ENCODE measurements around the gene STXBP6. TPM values are rescaled to one million over a fixed set of nuclear protein-coding genes. Genes with fewer than 3 reads are reported as not detected.

The STXBP6 gene
- total and polyA plus RNA-seq, 2 of the 13 experiments (the other 11 are each of a cell fraction or from before 2014, with no cell fraction given) = 35.3 to 42.8 TPM

DNA sequence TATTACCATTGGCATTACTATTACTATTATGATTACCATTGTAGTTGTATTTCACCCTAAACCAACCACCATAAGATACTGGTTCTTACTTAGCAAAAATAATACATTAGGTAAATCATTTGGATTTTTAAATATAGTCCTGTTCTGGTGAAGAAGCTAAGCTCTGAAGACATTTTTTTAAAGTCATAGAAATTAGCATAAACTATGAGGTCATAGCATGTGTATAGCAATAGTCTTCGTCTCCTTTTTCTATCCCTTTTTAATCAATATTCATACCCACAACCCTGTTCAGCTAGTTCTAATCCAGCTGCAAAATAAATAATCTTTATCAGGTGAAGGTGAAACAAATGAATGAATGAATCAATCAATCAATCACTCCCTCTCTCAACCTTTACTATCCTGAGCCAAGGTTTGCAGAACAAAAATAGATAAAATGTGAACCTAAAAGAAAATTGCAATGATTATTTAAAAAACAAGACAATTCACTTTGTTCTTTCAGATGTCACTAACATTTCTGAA, 134.5 kb downstream of the STXBP6 start (continued):
- TF ChIP-seq, protein P1, sequence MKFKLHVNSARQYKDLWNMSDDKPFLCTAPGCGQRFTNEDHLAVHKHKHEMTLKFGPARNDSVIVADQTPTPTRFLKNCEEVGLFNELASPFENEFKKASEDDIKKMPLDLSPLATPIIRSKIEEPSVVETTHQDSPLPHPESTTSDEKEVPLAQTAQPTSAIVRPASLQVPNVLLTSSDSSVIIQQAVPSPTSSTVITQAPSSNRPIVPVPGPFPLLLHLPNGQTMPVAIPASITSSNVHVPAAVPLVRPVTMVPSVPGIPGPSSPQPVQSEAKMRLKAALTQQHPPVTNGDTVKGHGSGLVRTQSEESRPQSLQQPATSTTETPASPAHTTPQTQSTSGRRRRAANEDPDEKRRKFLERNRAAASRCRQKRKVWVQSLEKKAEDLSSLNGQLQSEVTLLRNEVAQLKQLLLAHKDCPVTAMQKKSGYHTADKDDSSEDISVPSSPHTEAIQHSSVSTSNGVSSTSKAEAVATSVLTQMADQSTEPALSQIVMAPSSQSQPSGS (CRISPR knock-in tag; IDR thresholded peaks at IDR 0.05) = no peak
- TF ChIP-seq ZNF138 (CRISPR knock-in tag; IDR thresholded peaks at IDR 0.05; ENCODE audit: low read depth) = no peak
- TF ChIP-seq ZFP62 (CRISPR knock-in tag; IDR thresholded peaks at IDR 0.05) = no peak
- TF ChIP-seq SRSF1 (optimal IDR thresholded peaks at IDR 0.05; ENCODE audit: low read depth, low read length) = no peak
- no peak for TF ChIP-seq KMT2A (CRISPR knock-in tag; IDR thresholded peaks at IDR 0.05)
- no peak for TF ChIP-seq RCOR2 (CRISPR knock-in tag; IDR thresholded peaks at IDR 0.05)
- TF ChIP-seq, protein P2, sequence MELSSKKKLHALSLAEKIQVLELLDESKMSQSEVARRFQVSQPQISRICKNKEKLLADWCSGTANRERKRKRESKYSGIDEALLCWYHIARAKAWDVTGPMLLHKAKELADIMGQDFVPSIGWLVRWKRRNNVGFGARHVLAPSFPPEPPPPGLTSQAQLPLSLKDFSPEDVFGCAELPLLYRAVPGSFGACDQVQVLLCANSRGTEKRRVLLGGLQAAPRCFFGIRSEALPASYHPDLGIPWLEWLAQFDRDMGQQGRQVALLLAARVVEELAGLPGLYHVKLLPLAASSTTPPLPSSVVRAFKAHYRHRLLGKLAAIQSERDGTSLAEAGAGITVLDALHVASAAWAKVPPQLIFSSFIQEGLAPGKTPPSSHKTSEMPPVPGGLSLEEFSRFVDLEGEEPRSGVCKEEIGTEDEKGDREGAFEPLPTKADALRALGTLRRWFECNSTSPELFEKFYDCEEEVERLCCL (CRISPR knock-in tag; IDR thresholded peaks at IDR 0.05; ENCODE audit: borderline replicate concordance) = no peak
- TF ChIP-seq RFX3 (CRISPR knock-in tag; IDR thresholded peaks at IDR 0.05) = no peak
- TF ChIP-seq, protein P3, sequence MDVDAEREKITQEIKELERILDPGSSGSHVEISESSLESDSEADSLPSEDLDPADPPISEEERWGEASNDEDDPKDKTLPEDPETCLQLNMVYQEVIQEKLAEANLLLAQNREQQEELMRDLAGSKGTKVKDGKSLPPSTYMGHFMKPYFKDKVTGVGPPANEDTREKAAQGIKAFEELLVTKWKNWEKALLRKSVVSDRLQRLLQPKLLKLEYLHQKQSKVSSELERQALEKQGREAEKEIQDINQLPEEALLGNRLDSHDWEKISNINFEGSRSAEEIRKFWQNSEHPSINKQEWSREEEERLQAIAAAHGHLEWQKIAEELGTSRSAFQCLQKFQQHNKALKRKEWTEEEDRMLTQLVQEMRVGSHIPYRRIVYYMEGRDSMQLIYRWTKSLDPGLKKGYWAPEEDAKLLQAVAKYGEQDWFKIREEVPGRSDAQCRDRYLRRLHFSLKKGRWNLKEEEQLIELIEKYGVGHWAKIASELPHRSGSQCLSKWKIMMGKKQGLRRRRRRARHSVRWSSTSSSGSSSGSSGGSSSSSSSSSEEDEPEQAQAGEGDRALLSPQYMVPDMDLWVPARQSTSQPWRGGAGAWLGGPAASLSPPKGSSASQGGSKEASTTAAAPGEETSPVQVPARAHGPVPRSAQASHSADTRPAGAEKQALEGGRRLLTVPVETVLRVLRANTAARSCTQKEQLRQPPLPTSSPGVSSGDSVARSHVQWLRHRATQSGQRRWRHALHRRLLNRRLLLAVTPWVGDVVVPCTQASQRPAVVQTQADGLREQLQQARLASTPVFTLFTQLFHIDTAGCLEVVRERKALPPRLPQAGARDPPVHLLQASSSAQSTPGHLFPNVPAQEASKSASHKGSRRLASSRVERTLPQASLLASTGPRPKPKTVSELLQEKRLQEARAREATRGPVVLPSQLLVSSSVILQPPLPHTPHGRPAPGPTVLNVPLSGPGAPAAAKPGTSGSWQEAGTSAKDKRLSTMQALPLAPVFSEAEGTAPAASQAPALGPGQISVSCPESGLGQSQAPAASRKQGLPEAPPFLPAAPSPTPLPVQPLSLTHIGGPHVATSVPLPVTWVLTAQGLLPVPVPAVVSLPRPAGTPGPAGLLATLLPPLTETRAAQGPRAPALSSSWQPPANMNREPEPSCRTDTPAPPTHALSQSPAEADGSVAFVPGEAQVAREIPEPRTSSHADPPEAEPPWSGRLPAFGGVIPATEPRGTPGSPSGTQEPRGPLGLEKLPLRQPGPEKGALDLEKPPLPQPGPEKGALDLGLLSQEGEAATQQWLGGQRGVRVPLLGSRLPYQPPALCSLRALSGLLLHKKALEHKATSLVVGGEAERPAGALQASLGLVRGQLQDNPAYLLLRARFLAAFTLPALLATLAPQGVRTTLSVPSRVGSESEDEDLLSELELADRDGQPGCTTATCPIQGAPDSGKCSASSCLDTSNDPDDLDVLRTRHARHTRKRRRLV (CRISPR knock-in tag; IDR thresholded peaks at IDR 0.05) = peak; percentile 28; the same call in 1 of the 2 replicates
- no peak for TF ChIP-seq ZNF282 (IDR thresholded peaks at IDR 0.05; ENCODE audit: partially characterized antibody)
- 0 out of 2 replicates have a peak, but pooled peaks have one; percentile 20 for TF ChIP-seq ZSCAN9 (CRISPR knock-in tag; IDR thresholded peaks at IDR 0.05; ENCODE audit: borderline replicate concordance)
- TF ChIP-seq, protein P4, sequence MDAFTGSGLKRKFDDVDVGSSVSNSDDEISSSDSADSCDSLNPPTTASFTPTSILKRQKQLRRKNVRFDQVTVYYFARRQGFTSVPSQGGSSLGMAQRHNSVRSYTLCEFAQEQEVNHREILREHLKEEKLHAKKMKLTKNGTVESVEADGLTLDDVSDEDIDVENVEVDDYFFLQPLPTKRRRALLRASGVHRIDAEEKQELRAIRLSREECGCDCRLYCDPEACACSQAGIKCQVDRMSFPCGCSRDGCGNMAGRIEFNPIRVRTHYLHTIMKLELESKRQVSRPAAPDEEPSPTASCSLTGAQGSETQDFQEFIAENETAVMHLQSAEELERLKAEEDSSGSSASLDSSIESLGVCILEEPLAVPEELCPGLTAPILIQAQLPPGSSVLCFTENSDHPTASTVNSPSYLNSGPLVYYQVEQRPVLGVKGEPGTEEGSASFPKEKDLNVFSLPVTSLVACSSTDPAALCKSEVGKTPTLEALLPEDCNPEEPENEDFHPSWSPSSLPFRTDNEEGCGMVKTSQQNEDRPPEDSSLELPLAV (CRISPR knock-in tag; conservative IDR thresholded peaks at IDR 0.05; ENCODE audit: low read depth) = no peak
- TF ChIP-seq, protein P5, sequence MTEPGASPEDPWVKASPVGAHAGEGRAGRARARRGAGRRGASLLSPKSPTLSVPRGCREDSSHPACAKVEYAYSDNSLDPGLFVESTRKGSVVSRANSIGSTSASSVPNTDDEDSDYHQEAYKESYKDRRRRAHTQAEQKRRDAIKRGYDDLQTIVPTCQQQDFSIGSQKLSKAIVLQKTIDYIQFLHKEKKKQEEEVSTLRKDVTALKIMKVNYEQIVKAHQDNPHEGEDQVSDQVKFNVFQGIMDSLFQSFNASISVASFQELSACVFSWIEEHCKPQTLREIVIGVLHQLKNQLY (CRISPR knock-in tag; IDR thresholded peaks at IDR 0.05) = no peak

Data from HepG2 (cell line).